ENCODE results near the gene MATK. TPM values are rescaled to one million over a fixed set of nuclear protein-coding genes. Genes with fewer than 3 reads are reported as not detected.

The MATK gene
- total and polyA plus RNA-seq, 2 donors (not counting 1 experiment from before 2014, with no cell fraction given): 1.3 to 8.2 TPM

DNA sequence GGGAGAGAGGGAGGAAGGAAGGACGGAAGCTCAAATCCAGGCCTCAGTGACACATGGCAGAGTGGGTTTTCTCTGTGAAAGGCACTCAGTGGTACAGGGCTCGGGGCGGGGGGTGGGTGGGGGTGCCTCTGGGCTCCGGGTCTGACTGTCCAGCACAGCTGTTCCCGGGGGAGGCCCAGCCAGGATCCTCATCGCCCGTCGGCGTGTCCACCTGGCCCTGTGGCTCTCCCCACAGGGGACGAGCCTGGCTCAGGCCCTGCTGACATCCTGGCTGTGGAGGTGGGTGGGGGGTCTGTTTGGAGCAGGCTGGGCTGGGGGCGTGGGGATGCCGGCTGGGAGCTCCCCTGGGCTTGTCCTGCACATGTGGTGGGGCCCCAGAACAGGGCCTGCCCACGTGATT, 18.2 kb upstream of the MATK start:
- no peak overlapping the region for H3K9ac ChIP-seq (ENCODE audit: low read length)
- no peak overlapping the region for H2AFZ ChIP-seq (ENCODE audit: insufficient read depth, low read depth, low read length, poor library complexity, severe bottlenecking)
- ATAC-seq (ENCODE audit: low read depth) (no peak), DNase-seq (no peak)
- intact Hi-C loops (cut with micrococcal nuclease): no loop called here
- TF ChIP-seq, protein P1, sequence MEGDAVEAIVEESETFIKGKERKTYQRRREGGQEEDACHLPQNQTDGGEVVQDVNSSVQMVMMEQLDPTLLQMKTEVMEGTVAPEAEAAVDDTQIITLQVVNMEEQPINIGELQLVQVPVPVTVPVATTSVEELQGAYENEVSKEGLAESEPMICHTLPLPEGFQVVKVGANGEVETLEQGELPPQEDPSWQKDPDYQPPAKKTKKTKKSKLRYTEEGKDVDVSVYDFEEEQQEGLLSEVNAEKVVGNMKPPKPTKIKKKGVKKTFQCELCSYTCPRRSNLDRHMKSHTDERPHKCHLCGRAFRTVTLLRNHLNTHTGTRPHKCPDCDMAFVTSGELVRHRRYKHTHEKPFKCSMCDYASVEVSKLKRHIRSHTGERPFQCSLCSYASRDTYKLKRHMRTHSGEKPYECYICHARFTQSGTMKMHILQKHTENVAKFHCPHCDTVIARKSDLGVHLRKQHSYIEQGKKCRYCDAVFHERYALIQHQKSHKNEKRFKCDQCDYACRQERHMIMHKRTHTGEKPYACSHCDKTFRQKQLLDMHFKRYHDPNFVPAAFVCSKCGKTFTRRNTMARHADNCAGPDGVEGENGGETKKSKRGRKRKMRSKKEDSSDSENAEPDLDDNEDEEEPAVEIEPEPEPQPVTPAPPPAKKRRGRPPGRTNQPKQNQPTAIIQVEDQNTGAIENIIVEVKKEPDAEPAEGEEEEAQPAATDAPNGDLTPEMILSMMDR (IDR thresholded peaks at IDR 0.05): no peak
- TF ChIP-seq EZH2 (IDR thresholded peaks at IDR 0.05; ENCODE audit: borderline replicate concordance, insufficient read depth, low read depth, low read length, poor library complexity, severe bottlenecking): no peak
- H3K4me2 ChIP-seq (replicated peaks; ENCODE audit: low read depth, low read length, poor library complexity, severe bottlenecking): no peak overlapping the region
- POLR2A ChIA-PET: no interaction called here
- H4K20me1 ChIP-seq (ENCODE audit: control insufficient read depth, insufficient read depth, low read length, poor library complexity, severe bottlenecking): no peaks in the 10 kb centered on the region
- peaks cover 0 to 16% (median 7%) of the 10 kb centered on the region in 4 experiments for H3K27me3 ChIP-seq (replicated peaks in 1 of 4; ENCODE audit: control extremely low read depth in 1 of 4, control insufficient read depth in 3 of 4, insufficient read depth in 4 of 4, low read length in 3 of 4)
- CTCF ChIA-PET: interaction anchor here (1.2 kb wide), 1 partner anchor 18 kb away, joined by 3 read pairs; no protein-coding TSS in a partner anchor
- no peak overlapping the region for H3K27ac ChIP-seq (ENCODE audit: low read length in 2 of 2)
- no peak overlapping the region for H3K4me3 ChIP-seq (ENCODE audit: control extremely low read depth in 1 of 5, extremely low read depth in 1 of 5, insufficient read depth in 1 of 5, low read depth in 2 of 5, low read length in 4 of 5)
- peaks cover 0 to 29% (median 0%) of the 10 kb centered on the region in 3 donors for H3K9me3 ChIP-seq (ENCODE audit: control extremely low read depth in 1 of 3, control insufficient read depth in 2 of 3, insufficient read depth in 1 of 3, low read length in 2 of 3)
- no peak overlapping the region for H3K27ac Mint-ChIP-seq
- H3K36me3 ChIP-seq (replicated peaks in 1 of 2; ENCODE audit: control extremely low read depth in 1 of 2, control insufficient read depth in 1 of 2, extremely low read depth in 1 of 2, insufficient read depth in 2 of 2, low read length in 1 of 2): no peaks in the 10 kb centered on the region
- H3K4me3 Mint-ChIP-seq: no peak overlapping the region
- WGBS (ENCODE audit: insufficient coverage): 92% methylated on average over 13 of the region's 13 CpGs
- H3K27me3 Mint-ChIP-seq: peaks cover 10% of the 10 kb centered on the region
- peaks cover 31% of the 10 kb centered on the region for H3K4me1 Mint-ChIP-seq
- peaks cover 15 to 30% of the 10 kb centered on the region in 2 donors for H3K4me1 ChIP-seq (ENCODE audit: control insufficient read depth in 2 of 2, insufficient read depth in 2 of 2, low read length in 2 of 2)
- no peaks in the 10 kb centered on the region for H3K79me2 ChIP-seq (ENCODE audit: control insufficient read depth, insufficient read depth, low read length)
- peaks cover 4% of the 10 kb centered on the region for H3K9me3 Mint-ChIP-seq (ENCODE audit: insufficient read depth)

DNA sequence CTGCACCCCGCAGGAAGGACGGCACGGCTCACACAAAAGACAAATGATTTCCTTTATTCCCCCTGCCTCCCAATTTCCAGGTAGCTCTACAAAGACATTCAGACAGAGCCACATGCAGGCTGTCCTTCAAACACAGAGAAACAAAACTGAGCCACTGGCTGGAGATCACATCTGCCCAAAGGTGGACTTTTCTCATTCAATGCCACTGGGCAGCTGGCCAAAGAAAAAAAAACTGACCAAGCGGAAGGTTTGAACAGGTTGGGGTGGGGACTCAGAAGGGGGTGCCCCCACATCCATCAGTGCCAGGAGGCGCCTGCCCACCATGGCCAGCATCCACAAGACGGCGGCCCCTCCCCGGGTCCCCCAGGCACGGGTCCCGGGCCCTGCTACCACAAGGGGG, 17.8 kb upstream of the MATK start:
- POLR2A ChIA-PET: no interaction called here
- CTCF ChIA-PET: no interaction called here
- peaks cover 12 to 25% of the 10 kb centered on the region in 2 donors for H3K4me1 ChIP-seq (ENCODE audit: control insufficient read depth in 2 of 2, insufficient read depth in 2 of 2, low read length in 2 of 2)

More for the DNA sequence above, 17.8 kb upstream of the MATK start:
- H3K36me3 ChIP-seq (replicated peaks in 1 of 2; ENCODE audit: control extremely low read depth in 1 of 2, control insufficient read depth in 1 of 2, extremely low read depth in 1 of 2, insufficient read depth in 2 of 2, low read length in 1 of 2): no peaks in the 10 kb centered on the region
- WGBS (ENCODE audit: insufficient coverage): 90% methylated on average over 8 of the region's 10 CpGs
- peaks cover 0 to 25% (median 0%) of the 10 kb centered on the region in 3 donors for H3K9me3 ChIP-seq (ENCODE audit: control extremely low read depth in 1 of 3, control insufficient read depth in 2 of 3, insufficient read depth in 1 of 3, low read length in 2 of 3)
- no peak overlapping the region for H2AFZ ChIP-seq (ENCODE audit: insufficient read depth, low read depth, low read length, poor library complexity, severe bottlenecking)
- no peaks in the 10 kb centered on the region for H4K20me1 ChIP-seq (ENCODE audit: control insufficient read depth, insufficient read depth, low read length, poor library complexity, severe bottlenecking)
- peaks cover 0 to 16% (median 7%) of the 10 kb centered on the region in 4 experiments for H3K27me3 ChIP-seq (replicated peaks in 1 of 4; ENCODE audit: control extremely low read depth in 1 of 4, control insufficient read depth in 3 of 4, insufficient read depth in 4 of 4, low read length in 3 of 4)
- H3K4me3 Mint-ChIP-seq: no peak overlapping the region
- no peak overlapping the region for H3K27ac Mint-ChIP-seq
- DNase-seq (no peak), ATAC-seq (ENCODE audit: low read depth) (no peak)
- TF ChIP-seq, protein P1 (IDR thresholded peaks at IDR 0.05): no peak
- TF ChIP-seq EZH2 (IDR thresholded peaks at IDR 0.05; ENCODE audit: borderline replicate concordance, insufficient read depth, low read depth, low read length, poor library complexity, severe bottlenecking): no peak
- no peak overlapping the region for H3K4me3 ChIP-seq (ENCODE audit: control extremely low read depth in 1 of 5, extremely low read depth in 1 of 5, insufficient read depth in 1 of 5, low read depth in 2 of 5, low read length in 4 of 5)
- peaks cover 13% of the 10 kb centered on the region for H3K27me3 Mint-ChIP-seq
- H3K9ac ChIP-seq (ENCODE audit: low read length): no peak overlapping the region
- H3K27ac ChIP-seq (ENCODE audit: low read length in 2 of 2): no peak overlapping the region
- peaks cover 30% of the 10 kb centered on the region for H3K4me1 Mint-ChIP-seq
- H3K9me3 Mint-ChIP-seq (ENCODE audit: insufficient read depth): peaks cover 4% of the 10 kb centered on the region
- intact Hi-C loops (cut with micrococcal nuclease): no loop called here
- H3K4me2 ChIP-seq (replicated peaks; ENCODE audit: low read depth, low read length, poor library complexity, severe bottlenecking): no peak overlapping the region
- no peaks in the 10 kb centered on the region for H3K79me2 ChIP-seq (ENCODE audit: control insufficient read depth, insufficient read depth, low read length)

Data from B cell (primary cell).